ENCODE measurements around the gene SND1. TPM values are rescaled to one million over a fixed set of nuclear protein-coding genes. Genes with fewer than 3 reads are reported as not detected.
A peak's percentile ranks its signal among the peaks of the same experiment; 100 is the strongest.

SND1 gene
- total RNA-seq, 1 experiment from 2014 or later, result 218 TPM

DNA sequence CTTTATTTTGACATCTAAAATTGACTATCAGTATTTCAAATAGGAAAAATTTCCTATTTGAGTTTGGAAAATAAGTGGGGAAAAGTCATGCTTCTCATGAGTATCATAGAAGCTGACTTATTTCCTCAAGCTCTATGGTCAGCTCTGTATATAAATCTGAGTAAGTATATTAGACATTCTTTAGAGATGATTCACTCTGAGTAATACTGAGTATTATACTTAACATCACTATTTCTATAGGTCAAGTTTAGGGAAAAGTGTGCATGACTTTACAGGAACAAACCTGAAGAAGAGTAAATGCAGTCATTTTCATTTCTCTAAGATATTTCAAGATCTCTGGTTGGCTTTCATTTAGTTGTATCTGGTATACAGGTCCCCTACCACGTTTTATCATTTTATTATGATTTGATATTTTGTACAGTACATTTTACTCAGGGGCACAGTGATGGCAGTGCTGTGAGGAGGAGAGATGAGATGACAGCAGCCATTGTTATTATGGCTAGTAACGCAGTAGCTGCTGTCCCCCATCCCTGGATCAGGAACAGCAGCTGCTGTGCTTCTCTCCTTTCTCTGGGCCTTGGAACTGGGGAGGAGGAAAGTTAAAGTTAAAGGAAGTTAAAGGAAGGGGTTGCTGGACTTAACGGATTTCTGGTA is 15.2 kb downstream of the SND1 start:
- Histone ChIP-seq H3K23ac (ENCODE audit: insufficient read length, low read depth, low read length) (no peak overlapping the region), H3K4me1 (ENCODE audit: insufficient read depth, low read length) (peaks cover 3% of the 10 kb centered on the region; the same call in 1 of the 2 replicates), H4K5ac (ENCODE audit: insufficient read length, low read depth, low read length) (no peak overlapping the region), H3K9ac (ENCODE audit: extremely low read depth, insufficient read length, low read length) (peak overlapping the region; percentile 38), H2BK20ac (ENCODE audit: low read depth, low read length, poor library complexity, severe bottlenecking) (no peak overlapping the region), H3K27me3 (ENCODE audit: insufficient read depth, low read length) (no peaks in the 10 kb centered on the region), H4K20me1 (ENCODE audit: control insufficient read depth, insufficient read depth, insufficient read length) (no peaks in the 10 kb centered on the region), H4K8ac (replicated peaks; ENCODE audit: insufficient read length, low read depth, low read length) (no peak overlapping the region), H3K79me1 (ENCODE audit: insufficient read depth, low read depth, low read length, poor library complexity, severe bottlenecking) (peaks cover 5% of the 10 kb centered on the region), H3T11ph (ENCODE audit: low read length) (no peak overlapping the region), H3K4me2 (ENCODE audit: insufficient read depth, insufficient read length, low read length) (no peak overlapping the region), H2BK15ac (ENCODE audit: low read depth, low read length) (no peak overlapping the region), H3K18ac (ENCODE audit: insufficient read length, low read depth, low read length) (no peak overlapping the region), H4K91ac (ENCODE audit: insufficient read length, low read depth, low read length) (no peak overlapping the region), H3K23me2 (ENCODE audit: insufficient read length, low read depth, low read length, poor library complexity, severe bottlenecking) (no peaks in the 10 kb centered on the region), H3K4ac (ENCODE audit: low read depth, low read length) (no peak overlapping the region), H2AFZ (ENCODE audit: low read length) (no peak overlapping the region), H2BK12ac (ENCODE audit: insufficient read length, low read depth, low read length) (no peak overlapping the region), H3K79me2 (ENCODE audit: insufficient read depth, low read length) (peaks cover 36% of the 10 kb centered on the region), H3K56ac (ENCODE audit: insufficient read length, low read depth, low read length) (no peak overlapping the region), H3K9me3 (ENCODE audit: control insufficient read depth, low read depth, low read length) (no peaks in the 10 kb centered on the region), H3K14ac (ENCODE audit: insufficient read depth, low read length) (peak overlapping the region; percentile 49; the same call in 1 of the 2 replicates), H2AK5ac (ENCODE audit: insufficient read length, low read length) (no peak overlapping the region), H3K27ac (ENCODE audit: insufficient read length, low read depth, low read length) (no peak overlapping the region), H2BK120ac (ENCODE audit: low read depth, low read length, poor library complexity, severe bottlenecking) (no peak overlapping the region), H2BK5ac (ENCODE audit: insufficient read length, low read length) (no peak overlapping the region)
- H3K4me3 Mint-ChIP-seq, result no peak overlapping the region
- H3K36me3 Mint-ChIP-seq (ENCODE audit: insufficient read depth in 1 of 3, low read depth in 3 of 3), result peaks cover 17 to 31% (median 28%) of the 10 kb centered on the region in 3 experiments
- TF ChIP-seq, protein P1, sequence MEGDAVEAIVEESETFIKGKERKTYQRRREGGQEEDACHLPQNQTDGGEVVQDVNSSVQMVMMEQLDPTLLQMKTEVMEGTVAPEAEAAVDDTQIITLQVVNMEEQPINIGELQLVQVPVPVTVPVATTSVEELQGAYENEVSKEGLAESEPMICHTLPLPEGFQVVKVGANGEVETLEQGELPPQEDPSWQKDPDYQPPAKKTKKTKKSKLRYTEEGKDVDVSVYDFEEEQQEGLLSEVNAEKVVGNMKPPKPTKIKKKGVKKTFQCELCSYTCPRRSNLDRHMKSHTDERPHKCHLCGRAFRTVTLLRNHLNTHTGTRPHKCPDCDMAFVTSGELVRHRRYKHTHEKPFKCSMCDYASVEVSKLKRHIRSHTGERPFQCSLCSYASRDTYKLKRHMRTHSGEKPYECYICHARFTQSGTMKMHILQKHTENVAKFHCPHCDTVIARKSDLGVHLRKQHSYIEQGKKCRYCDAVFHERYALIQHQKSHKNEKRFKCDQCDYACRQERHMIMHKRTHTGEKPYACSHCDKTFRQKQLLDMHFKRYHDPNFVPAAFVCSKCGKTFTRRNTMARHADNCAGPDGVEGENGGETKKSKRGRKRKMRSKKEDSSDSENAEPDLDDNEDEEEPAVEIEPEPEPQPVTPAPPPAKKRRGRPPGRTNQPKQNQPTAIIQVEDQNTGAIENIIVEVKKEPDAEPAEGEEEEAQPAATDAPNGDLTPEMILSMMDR (conservative IDR thresholded peaks at IDR 0.05), result no peak
- H3K4me1 Mint-ChIP-seq, result peaks cover 52 to 54% of the 10 kb centered on the region in 2 experiments
- no peak overlapping the region for H3K27ac Mint-ChIP-seq
- H3K27me3 Mint-ChIP-seq (ENCODE audit: low read depth), result no peaks in the 10 kb centered on the region
- H3K9me3 Mint-ChIP-seq, result peaks cover 4% of the 10 kb centered on the region in 2 experiments; a peak in 1 of 5 replicates
- WGBS (ENCODE audit: extremely low coverage, insufficient read length, low lambda C conversion rate), result no CpG with 5 or more reads among the region's 3 CpGs
- DNase-seq, result no peak

All from H9 (cell line).